Activated CD4-positive, alpha-beta T cell treated with anti-CD3 and anti-CD28 coated beads, Interleukin-2, amount 50 U/mL, for 48 hours (primary cell): Measurements from ENCODE around the gene MMP23B.
"Not testable (repeated sequence)": the region's sequence is repeated elsewhere in the genome, so short reads cannot be mapped to it uniquely, and the experiment has no call there.

Experiments
- DNase-seq, 2 experiments: peaks; one replicate each; pipeline ENCODE4 v3.0.0-alpha.2; 2020

The MMP23B gene

DNA sequence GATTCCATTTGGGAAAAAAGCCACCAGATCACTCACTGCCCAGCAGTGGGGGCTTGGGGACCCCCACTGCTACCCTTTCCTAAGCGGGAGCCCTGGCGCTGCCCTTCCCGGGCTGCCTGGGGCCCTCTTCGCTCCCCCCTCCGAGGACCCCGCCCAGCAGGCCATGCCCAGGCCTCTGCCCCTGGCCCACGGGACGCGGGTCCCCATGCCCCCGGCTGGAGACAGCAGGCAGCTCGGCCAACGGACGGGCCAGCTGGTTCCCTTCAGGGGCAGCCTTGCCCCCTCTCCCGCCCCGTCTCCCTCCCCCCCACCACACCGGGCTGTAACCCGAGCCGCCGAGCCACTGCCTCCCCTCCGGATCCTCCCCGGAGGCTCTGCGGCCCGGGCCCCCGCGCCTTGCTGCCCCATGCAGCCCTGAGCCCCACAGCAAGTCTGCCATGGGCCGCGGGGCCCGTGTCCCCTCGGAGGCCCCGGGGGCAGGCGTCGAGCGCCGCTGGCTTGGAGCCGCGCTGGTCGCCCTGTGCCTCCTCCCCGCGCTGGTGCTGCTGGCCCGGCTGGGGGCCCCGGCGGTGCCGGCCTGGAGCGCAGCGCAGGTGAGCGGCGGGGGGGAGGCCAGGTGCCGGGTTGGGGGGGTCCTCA is at the start of gene MMP23B:
Gene MMP23B (plus strand): TSS at position 392 of the 639 bp plus-strand sequence. CDS start 46 bp downstream, at position 438.
- DNase-seq = no peak

DNA sequence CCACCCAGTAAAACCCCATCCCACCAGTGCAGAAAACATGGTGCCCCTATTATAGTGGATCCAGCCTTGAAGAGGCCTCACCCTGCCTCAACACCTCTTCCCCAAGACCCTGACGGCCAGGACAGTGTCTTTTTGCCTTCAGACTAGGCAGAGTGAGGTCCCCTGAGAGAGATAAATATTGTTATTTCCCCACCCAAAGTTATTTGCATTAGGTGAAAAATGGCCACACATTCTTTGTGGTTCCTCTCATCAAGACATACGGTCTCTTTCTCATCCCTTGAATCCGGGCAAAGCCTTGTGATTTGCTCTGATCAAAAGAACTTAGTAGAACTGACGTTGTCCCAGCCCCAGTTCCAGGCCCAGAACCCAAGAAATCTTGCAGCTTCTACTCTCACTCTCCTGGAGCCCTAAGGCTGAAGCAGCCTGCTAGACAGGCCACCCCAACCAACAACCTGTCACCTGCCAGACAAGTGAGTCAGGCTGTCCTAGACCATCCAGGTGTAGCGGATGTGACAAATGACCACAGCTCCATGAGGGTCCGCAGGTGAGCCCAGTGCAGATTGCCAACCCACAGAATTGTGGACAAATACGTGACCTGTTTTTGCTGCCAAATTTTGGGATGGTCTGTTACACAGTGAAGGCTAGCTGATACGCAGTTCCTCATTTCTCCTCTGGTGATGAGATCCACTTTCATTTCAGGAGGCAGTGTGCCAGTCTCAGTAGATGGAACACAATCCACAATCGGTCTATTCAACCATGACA is 49.2 kb upstream of the MMP23B start:
- DNase-seq = no peak

DNA sequence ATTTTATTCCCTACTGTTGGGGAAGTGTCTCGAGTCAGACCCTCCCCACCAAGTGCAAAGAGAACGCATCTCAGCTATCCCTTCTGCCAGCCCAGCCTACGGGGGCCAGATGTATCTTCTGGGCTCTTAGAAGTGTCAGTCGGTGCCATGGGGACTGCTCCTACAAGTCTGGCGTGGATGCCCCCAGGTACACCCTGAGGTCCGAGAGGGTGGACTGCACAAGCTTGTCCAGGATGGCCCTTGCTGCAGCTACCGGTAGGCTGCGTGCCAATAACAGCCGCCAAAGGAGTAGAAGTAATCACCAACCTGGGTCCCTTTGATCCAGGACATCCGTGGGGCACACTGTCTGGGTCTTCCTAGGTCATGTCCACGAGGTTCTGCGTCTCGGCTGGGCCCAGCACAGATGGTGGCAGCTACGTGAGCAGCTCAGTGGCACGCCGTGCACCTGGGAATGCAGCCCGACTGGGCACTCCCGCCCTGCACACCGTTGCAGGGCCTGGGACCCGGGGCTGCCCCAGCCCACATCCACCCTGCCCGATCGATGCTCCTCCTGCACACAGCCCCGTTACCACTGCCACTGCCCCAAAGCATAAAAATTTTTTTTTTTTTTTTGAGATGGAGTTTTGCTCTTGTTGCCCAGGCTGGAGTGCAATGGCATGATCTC is 48.5 kb upstream of the MMP23B start:
- DNase-seq = no peak

DNA sequence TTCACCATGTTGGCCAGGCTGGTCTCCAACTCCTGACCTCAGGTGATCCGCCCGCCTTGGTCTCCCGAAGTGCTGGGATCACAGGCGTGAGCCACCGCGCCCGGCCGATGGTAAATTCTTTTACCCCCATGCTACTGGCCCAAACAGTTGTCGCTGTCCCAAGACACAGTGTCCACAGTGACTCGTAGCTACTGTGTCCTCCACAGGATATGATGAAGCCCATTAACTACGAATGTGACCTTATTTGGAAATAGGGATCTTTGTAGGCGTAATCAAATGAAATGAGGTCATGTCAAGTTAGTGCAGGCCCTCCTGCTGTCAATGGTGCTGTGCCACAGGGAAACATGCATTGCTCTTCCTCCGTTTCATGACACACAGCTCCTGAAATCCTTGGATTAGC is 40.5 kb upstream of the MMP23B start:
- no peak for DNase-seq

DNA sequence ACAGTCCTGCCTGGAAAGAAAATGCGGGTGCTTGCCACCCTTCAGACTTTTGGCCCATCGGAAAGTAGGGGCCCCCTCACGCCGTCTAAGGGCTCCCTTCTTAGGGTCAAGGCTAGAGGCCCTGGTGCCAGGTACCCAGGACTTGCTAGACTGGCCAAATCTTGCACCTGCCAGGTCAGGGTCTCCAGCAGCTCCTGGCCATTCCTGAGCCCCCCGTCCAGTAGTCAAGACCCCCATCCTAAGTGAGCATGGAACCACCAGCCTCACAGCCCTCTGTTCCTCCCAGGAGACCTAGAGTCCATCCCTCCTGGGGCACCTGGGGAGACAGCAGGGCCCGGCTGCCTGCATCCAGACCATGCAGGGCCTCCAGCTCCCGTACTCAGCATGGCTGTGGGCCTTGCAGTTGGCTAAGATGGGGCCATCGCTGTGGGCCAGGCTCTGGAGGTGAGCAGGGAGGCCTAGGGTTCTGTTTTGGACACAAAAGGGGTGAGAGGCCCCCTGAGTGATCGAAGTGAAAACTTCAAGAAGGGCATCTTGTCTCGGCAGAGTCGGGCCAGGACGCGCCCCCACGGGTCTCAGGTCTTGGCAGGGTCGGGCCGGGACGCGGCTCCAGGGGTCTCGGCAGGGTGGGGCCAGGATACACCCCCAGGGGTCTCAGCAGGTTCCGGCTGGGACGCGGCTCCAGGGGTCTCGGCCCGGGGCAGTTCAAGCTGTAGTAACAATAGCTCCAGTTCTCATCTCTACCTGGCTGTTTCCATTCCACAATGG is 38.0 kb upstream of the MMP23B start:
- DNase-seq = no peak

DNA sequence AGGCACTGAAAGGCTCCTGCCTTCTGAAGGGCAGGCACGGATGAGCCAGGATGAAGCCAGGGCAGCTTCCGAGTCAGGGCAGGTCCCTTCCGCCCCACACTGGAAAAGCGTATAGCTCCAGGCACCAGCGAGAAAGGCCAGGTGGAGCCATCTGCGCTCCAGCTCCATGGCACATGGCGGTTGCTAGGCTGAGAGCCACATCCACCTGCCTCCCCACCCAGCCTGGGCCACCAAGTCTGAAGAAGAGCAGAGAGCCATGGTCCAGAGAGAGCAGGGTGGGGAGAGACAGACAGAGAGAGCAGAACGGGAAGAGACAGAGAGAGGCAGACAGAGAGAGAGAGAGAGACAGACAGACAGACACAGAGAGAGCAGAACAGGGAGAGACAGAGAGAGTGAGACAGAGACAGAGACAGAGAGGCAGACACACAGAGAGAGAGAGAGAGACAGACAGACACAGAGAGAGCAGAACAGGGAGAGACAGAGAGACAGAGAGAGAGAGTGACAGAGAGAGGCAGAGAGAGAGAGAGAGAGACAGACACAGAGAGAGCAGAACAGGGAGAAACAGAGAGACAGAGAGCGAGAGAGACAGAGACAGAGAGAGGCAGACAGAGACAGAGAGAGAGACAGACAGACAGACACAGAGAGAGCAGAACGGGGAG is 37.2 kb upstream of the MMP23B start:
- DNase-seq = no peak

DNA sequence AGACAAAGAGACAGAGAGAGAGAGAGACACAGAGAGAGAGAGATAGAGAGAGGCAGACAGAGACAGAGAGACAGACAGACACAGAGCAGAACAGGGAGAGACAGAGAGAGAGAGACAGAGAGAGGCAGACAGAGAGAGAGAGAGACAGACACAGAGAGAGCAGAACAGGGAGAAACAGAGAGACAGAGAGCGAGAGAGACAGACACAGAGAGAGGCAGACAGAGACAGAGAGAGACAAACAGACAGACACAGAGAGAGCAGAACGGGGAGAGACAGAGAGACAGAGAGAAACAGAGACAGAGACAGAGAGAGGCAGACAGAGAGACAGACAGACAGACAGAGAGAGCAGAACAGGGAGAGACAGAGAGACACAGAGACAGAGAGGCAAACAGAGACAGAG is 36.6 kb upstream of the MMP23B start:
- not testable (repeated sequence) for DNase-seq

DNA sequence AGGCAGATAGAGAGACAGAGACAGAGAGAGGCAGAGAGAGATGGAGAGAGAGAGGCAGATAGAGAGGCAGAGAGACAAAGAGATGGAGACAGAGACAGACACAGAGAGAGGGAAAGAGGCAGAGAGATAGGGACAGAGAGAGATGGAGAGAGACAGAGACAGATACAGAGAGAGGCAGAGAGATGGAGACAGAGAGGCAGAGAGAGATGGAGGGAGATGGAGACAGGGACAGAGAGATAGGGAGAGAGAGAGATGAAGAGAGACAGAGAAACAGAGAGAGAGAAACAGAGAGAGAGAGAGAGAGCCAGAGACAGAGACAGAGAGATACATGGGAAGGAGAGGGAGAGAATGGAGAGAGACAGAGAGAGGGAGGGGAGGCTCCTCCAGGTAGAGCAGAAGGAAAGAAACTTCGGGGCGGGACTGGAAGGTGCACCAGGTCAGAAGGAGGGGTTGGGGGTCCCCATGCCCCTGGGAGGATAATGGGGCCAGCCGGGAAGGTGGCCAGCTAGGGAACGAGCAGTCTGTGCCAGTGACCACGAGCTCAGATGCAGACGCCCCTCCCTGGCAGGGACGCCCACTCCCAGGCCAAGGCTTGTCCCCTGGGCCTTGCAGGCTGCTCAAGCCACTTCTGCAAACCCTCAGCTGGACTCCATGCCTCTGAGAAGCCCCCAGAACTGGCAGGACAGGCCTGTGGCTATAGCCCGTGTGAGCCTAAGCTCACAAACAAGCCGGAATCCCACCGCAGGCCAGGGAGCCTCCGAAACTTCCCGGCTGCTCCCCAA is 35.3 kb upstream of the MMP23B start:
- DNase-seq = no peak

DNA sequence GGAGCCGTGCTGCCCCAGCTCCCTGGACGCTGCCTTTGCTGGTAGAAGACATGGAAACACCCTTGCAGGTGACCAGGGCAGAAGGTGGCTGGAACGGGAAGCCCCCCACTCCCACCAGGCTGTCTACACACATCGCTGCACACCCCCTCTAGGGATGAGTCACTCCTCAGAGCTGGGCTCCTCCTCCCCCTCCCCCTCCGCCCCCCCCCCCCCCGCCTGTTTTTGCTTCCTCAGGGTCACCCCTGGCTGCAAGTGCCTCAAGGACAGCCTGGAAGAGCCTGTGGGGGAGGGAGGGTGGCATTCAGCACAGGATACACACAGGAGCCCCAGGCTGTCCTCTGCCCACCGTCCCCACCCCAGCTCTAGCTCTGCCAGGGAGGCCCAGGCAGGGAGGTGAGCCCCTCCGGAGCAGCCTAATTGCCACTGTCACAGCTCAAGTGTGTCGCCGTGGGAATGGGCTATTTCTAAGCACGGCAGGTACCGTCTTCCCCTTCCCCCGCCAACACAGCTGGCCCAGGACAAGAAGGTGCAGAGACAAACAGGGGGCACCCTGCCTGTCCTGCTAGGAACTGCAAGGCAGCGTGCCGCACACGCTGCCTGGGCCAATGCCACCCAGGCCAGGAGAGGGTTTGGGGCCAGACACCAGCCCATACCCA is 34.6 kb upstream of the MMP23B start:
- no peak for DNase-seq

DNA sequence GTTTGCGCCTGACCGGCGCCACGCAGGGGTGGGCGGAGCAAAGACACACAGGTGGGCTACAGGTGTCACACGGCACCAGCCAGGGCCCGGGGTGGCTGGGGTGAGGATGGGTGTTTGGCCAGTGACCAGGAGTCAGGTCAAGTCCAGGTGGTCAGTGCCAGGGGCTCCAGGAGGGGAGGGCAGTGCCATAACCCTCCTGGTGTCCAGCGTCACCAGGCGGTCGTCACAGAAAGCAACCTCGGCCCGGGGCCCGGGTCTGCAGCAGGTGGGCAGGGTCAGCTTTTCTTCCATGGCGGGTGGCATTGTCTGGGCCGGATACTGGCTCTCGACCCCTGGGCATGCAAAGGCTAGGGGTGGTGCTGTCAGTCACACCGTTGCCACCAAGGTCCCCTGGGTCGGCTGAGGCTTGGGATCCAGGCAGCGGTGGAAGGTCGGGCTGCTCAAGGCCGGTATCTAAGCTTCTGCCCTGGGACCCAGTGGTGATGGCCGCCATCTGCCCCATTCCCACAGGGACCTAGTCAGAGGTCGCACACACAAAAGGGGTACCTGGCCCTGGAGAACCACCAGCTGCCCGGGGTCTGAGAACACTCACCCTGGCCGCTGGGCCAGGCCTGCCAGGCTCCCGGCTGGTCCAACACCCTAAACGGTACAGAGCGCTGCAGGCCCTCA is 33.8 kb upstream of the MMP23B start:
- no peak for DNase-seq

DNA sequence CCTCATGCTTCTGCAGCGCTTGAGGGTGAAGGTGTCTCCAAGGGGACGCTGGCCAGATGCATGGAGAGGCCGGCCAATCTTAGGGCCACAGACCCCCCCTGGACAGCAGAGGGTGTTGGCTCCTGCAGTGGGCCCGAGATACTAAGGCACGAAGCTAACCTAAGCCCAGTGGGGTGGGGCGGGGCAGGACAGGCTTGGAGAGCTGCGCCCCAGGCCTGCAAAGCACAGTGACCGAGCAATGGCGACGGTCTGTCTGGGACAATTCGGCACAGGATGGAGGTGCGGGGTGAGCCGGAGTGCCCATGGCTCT is 33.3 kb upstream of the MMP23B start:
- no peak for DNase-seq

DNA sequence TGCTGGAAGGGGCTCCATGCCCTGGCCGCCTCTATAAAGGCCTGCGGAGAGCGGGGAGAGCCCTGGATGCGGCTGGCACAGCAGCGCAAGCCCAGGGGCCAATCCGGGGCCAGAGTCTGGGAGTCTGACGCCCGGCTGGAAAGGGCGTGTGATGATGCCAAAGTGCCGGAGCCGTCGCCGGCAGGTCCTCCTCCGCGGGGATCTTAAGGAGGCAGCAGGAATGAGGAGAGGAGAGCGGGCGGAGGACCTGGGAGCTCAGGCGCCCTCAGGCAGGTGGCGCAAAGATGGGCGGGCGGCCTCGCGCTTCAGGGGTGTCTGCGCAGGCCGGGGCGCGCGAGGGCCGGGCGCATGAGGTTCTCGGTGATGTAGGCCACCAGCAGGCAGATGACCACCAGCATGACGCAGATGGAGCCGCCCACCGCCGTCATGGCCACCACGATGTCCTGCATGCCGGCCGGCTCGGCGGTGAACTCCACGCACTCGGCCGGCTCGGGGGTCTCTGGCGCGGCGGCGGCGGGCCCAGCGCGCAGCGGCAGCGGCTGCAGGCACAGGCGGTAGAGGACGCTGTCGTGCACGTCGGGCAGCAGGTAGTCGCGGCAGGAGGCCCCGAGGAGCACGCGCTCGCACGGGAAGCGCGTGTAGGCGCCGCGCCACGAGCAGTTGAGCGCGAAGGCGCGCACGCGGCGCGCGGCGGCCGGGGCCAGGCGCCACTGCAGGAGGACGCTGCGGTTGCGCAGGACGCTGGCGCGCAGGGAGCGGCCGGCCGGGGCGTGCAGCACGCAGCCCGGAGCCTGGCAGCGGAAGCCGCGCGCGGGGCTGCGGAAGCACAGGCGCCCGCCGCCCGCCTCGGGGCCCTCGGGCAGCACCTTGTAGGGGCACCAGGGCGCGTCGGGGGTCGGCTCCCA is 32.7 kb upstream of the MMP23B start:
- DNase-seq = peak in 1 of 2 experiments; percentile 35

DNA sequence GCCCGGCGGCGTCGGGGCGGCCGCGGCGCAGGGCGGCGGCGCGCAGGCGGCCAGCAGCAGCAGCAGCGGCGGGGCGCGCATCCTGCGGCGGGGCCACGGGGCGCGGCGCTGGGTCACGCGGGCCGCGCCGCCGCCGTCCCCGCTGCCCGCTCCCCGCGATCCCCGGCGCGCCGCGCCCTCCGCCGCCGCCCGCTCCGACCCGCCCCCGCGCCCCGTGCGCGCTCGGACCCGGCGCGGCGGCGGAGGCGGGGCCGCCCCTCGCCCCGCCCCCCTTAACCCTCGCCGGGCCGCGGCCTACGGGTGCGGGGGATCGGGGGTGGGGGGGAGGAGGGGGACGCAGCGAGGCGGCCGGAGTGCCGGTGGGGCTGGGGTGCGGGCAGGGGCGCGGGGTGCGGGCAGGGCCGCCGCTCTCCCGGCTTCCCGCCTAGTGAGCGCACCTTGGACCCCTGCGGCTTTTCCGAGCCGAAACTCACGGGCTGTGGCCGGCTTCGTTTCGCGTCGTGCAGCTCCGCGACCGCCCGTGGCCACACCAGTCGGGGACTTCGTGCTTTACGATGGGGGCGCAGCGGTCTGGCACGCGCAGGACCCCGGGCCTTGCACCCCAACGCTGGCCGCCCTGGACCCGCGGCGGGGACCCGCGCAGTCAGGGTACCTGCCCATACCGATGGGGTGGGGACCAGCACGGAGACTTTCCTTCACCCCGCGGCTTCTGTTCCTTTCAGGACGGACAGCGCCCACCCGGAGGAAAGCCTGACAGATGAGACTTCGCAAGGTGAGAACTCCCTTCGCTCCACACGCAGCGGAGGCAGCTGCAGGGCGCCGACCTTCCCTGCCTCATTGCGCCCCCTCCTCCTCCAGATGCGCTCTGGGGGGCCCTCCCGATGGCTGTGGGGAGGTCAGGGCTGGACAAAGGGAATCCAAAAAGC is 31.8 kb upstream of the MMP23B start, which contains the start of gene FNDC10:
Gene FNDC10 (minus strand): TSS at position 201 of the 926 bp plus-strand sequence. CDS start 120 bp downstream, at position 81.
- no peak for DNase-seq

DNA sequence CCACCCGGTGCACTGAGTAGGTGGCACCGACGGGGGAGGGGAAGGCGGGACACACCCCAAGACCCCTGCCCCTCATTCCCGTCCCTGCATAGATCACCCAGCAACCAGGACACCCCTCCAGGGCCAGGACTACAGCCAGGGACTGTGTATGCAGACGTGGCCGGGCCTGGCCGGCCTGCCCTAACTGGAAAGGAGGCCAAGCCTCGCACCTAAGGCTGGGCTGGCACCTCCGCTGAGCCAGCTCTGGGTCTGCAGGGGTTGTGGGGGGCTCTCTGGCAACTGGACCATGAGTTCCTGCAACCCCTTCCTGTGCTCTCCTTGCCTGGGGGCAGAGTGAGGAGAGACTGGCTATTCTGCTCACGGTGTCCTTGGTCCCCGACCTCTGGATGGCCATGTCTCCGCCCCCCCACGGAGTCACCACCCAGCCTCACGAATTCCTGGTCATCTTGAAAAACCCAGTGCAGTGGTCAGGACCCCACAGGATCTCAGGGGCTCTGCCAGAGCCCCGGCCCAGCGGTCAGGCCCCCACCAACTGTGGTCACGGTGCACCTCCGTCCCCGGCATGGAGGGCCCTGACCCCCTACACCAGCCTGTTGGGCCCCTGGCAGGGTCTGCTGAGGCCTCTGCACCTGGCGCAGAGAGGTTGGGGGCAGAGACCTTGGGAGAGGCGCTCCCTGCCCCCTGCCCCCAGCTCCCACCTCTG is 31.0 kb upstream of the MMP23B start:
- DNase-seq = no peak

DNA sequence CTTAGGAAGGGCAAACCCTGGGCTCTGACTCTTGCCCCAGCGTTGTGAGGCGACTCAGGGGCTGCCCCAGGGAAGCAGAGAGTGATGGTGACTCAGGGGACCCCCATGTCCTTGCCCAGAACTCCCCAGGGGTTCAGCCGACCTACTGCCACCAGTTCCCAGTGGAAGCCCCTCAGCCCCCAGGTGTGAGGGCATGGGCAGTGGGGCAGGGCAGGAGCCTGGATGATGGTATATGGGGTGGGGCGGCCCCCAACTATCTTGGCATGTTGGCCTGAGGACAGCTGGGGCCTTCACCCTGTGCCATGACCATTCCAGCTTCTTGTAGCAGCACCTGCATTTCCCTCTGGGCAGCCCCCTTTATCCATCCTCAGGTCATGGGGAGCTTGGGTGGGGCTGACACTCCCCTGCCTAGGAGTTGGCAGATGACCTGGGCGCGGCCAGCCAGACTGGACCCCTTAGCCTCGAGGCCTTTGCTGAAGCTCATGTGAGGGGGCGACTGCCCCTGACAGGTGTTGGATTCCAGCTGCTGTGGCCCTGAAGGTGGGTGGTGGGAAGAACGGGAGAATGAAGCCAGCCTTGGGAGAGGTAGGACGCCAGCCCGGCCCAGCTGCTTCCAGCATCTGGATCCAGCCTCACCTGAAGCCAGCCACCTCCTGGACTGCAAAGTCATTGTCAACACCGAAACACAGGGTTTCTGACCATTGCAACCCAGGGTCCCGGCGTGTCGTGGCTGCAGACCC is 30.2 kb upstream of the MMP23B start:
- no peak for DNase-seq

DNA sequence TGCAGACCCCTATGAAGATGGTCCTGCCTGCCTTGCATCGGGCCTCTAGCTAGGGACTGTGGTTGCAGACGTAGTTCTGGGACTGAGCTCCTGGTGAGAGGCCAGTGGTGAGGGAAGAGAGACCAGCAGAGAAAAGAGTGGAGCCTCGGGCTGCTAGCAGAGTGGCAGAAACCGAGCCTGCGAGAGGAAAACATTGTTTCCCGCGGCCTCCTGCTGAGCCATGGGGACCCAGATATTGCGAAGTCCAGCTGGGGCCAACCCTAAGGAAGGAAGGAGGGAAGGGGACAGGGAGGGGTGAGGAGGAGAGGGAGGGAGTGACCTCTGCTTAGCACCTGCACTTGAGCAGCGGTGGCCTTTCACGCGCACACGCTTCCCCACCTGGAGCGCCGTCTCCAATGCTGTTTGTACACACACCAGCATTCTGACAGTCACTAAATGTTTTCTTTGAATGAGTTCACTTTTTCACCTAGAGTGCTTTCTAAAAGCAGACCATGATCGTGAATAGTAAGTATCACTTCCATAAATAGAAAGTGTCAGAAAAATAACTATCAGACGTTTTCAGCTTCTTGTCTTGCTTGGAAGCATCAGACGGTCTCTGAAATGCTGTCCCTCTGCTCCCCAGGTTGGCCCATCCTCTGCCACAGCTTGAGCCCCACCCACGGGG is 29.5 kb upstream of the MMP23B start:
- no peak for DNase-seq
